ENCODE data around the gene DUSP9.

GRCh38 chrX:153633048-153633447, 14.0 kb upstream of the DUSP9 start:
- TF ChIP-seq CTCF (IDR thresholded peaks at IDR 0.05) (no peak), POLR2A (IDR thresholded peaks at IDR 0.05) (no peak)

All from body of pancreas (tissue), 4 donors.